Femur (tissue), 1 donor: ENCODE results near the gene NRDC.
"Not testable (repeated sequence)": the region's sequence is repeated elsewhere in the genome, so short reads cannot be mapped to it uniquely, and the experiment has no call there.

ENCODE experiments used
- DNase-seq: peaks from one replicate; pipeline ENCODE4 v3.0.0-alpha.2; 2017

NRDC gene

GRCh38 chr1:51894748-51895147 is 16.2 kb upstream of the NRDC start:
- not testable (repeated sequence) for DNase-seq

DNA sequence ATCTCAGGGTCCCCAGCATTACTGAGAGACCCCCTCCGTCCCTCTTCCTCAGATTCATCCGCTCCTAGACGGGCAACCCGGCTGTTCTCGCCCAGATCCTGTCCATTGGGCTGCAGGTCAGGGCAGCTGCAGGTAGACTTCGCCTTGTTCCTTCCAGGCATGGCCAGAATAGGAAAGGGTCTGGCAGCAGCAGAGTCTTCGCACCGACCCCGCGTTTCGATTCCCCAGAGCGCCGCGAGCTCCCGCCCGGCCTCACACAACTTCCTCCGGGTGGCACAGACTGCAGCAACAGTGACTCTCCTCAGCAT is 265 bp downstream of the NRDC start:
- DNase-seq = no peak

DNA sequence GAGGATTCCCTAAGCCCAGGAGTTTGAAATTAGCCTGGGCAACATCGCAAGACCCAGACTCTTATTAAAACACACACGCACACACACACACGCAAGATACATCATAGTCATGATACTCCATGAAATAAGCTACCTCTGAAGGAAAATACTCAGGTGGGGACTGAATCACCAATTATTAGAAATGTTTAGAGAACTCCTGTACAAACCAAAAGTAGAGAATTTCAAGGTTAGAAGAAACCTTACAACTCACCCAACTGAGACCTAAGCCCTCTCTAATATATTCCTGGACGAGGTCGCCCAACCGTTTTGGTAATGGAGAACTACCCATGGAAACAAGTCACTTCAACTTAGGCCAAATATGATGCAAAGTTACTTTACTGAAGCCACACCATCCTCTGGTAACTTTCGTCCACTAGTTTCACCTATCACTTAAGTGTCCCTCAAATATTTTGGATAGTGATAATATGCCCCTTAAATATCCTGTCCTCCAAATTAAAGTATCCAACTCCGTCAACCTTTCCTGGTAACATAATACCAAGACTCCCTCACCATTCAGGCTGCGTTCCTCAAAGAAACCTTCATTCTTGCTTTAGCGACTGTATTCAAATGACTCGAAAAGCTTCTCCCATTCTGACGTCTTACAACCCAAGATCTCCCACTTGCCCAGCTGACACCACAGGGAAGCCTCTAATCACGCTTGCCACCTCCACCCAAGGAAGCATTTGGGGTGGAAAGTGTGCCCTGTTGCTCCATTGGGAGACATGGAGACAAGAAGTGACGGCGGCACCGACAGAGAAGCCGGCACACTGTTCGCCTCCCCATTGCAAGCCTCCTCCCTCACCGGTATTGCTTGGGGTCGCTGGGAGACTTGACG is 856 bp downstream of the NRDC start:
- peak; percentile 51 for DNase-seq

DNA sequence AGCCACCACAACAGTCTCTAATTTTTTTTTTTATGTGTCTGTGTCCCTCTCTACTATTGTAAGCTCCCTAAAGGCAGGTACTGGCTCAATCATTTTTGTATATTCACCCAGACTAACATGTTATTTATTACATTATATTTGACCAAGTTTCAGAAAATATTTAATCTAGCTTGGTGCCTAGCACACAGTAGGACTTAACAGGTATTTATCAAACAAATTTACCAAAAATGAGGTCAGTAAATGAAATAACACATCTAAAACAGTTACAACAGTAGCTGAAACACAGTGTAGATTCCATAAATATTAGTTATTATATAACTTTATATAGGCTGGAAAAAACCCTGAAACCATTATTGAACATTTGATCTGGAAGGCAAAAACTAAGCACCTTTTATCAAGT is 2.7 kb downstream of the NRDC start:
- DNase-seq = no peak

- no peak for DNase-seq
These were observed 3.2 kb downstream of the NRDC start for GRCh38 chr1:51875291-51875772.

GRCh38 chr1:51873270-51873669 is 5.3 kb downstream of the NRDC start:
- not testable (repeated sequence) for DNase-seq

- no peak for DNase-seq
These were observed 7.1 kb downstream of the NRDC start for GRCh38 chr1:51871351-51871975.

GRCh38 chr1:51870603-51871350 is 7.8 kb downstream of the NRDC start:
- no peak for DNase-seq

DNA sequence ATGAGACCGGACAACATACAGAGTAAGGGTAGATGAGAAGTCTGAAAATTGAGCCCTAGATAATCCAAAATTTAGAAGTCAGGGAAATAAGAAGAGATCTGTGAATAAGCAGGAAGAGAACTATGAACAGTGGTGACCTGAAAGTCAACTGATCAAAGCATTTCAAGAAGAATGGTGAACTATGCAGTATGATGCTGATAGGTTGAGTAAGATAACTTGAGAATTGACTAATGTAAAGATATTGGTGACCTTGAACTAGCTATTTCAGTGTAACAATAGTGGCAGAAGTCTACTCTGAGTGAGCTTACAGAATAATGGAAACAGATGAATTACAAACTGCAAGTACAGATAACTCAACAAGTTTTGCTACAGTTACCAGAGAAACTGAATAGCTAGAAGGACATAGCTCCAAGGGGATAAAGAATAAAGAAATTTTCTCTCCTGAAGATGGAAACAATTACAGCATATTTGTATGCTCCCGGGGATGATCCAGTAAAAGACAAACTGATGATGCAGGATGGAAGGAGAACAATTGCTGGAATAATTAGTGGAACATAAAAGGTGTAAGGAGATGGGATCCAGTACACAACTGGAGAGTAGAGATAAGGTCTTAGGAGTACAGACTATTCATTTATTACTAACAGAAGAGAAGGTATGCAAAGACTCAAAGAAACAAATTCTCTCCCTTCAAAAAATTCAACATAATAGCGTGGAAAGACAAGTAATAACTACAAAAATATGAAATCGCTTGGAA is 10.9 kb downstream of the NRDC start:
- DNase-seq = no peak

GRCh38 chr1:51863384-51863783 is 15.1 kb downstream of the NRDC start:
- DNase-seq = no peak

DNA sequence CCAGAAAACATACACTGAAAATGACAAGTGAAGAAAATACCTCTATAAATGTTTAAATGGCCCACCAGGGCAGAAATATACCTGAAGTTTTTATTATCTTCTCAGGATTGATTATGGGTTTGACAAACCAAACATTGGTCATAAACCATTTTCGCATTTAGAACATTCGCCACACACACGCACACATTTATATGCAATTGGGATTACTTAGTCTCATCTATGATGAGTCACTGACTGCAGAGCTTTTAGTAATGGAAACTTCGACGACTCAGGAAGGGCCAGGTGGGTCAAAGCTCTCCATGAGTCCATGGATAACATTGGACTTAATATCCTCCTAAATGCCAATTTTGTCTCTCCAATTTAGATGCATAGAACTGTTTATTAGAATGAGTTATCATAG is 16.9 kb downstream of the NRDC start:
- no peak for DNase-seq

DNA sequence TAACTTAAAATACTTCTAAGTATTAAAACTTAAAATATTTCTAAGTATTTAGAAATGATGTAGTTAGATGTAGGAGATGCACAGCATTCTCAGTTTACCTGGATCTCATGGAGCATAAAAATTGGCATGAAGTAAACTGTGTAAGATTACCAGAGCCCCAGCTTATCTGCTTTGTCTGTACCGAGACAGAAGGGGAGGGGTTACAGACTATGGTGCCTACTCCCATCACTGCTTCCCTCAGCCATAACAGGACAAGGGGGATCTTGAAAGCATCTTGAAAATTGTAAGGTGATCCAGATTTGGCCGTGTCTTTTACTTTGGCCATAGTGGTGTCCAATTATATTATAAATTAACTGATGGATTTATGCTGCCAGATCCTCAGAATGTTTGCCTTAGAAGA is 18.8 kb downstream of the NRDC start:
- DNase-seq = no peak

- no peak for DNase-seq
These were observed 19.2 kb downstream of the NRDC start for GRCh38 chr1:51859333-51859732.

DNA sequence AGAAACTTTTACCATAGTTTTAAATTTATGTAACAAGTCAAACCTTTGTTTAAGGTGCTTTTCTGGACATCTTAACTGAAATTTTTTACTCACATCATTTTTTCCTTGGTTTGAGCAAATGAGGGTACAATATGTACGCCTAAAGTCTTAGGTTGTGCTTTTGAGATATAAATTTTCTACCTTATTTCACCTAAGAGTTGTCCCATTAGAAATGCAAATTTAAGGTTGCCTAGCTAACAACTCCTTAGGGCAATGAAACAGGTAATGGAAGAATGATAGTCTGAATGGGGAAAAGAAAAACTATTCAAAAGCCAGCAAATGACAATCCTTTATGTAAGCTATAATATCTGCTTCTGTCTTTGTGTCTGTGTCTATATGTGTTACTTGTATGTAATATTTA is 19.6 kb downstream of the NRDC start:
- no peak for DNase-seq

DNA sequence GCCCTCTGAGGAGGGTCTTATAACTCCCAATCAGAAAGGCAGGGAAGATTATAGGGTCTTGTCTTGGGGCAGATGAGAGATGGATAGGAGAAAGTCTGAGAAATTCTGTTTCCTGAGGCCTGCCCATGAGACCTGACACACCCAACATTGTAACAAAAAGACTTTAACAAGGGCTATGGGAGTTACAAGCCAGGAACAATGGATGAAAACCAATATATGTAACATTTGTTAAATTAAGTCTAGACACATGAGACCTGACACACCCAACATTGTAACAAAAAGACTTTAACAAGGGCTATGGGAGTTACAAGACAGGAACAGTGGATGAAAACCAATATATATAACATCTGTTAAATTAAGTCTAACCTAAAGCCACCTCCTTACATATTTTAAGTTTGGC is 21.8 kb downstream of the NRDC start:
- no peak for DNase-seq

DNA sequence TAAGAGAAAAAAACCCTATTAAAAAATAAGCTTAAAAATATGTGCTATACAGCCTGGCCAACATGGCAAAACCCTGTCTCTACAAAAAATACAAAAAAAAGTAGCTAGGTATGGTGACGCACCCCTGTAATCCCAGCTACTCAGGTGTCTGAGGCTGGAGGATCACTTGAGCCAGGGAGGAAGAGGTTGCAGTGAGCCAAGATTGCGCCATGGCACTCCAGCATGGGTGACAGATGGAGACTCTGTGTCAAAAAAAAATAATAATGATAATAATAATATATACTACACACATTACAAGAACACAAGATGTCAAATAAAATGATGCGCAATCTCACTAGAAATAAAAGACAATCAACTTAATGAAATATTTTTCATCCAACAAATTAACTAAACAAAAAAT is 22.9 kb downstream of the NRDC start:
- no peak for DNase-seq

DNA sequence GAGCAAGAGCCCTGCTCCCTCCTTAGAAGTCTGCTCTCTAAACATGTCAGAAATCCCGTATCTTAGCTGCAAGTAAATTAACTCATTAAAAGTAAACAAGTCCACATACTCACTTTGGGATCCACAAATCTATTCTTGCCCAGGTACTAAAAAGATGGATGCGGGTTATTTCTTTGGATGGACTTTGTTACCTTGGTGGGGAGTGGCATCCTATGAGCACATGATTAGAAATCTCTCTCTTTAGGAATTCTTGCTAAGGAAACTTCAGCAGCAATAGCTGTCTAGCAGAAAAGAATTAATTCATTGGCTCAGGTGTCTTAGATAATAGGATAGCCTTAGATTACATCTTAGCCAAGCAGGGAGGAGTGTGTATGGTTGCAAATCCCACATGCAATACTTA is 25.2 kb downstream of the NRDC start:
- DNase-seq = no peak

GRCh38 chr1:51851882-51852396 is 26.6 kb downstream of the NRDC start:
- no peak for DNase-seq

DNA sequence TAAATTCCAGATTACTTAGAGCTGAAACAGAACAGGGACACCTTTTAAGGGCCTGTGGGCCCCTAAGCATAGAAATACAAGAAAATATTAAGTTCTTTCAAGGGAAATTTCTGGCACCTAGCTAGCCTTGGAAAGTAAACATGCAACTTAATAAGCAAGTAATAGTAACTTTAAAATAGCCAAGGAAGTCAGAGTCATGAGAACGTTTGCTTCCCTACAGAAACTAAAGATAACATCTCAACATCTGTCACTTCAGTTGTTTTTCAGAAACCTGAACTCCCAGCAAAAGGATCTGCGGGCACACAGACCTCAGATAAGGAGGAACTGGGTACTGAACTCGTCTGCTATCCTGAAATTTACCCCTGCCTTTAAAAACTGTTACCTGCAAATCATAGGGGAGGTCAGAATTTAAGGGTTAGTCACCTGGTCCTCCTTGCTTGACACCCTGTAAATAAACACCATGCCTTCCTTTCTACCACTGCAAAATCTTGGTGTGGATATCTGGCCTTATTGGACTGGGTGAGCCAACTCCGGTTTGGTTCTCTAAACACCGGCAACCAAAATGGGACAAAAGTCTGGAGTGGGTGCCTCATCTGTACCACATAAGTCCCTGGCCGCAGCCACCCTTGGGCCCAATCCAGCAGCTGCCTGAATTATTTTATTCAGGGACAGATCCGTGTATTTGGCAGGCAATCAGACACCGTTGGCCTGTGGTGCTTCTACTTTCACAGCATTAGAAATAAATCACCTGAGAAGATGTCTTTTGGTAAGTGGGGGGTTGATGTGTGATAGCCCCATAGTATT is 27.9 kb downstream of the NRDC start:
- no peak for DNase-seq

- DNase-seq = no peak
These were observed 31.1 kb downstream of the NRDC start for GRCh38 chr1:51847294-51847920.

DNA sequence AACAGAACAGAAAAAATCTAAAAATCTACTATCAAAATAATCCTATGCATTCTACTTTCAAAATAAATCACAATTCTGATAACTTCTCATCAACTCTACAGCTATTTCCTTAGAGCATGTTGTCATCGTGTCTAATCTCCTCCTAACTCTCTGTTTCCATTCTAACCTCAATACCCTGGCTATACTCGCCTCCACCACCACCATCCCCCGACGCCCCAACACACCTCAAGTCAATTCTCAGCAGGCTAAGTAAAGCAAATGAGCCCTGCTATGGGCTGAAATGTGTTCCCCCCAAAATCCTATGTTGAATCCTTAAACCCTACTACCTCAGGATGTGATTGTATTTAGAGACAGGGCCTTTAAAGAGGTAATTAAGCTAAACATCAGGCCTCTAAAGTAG is 34.6 kb downstream of the NRDC start:
- no peak for DNase-seq

GRCh38 chr1:51842261-51842660 is 36.3 kb downstream of the NRDC start:
- DNase-seq = no peak
